ENCODE measurements around the gene SORBS1.
A peak's percentile ranks its signal among the peaks of the same experiment; 100 is the strongest.

The SORBS1 gene

GRCh38 chr10:95324436-95325268, 236.5 kb downstream of the SORBS1 start:
- no peak overlapping the region for H3K27ac ChIP-seq (ENCODE audit: low read depth in 2 of 2, low read length in 2 of 2)
- H3K9ac ChIP-seq (ENCODE audit: low read depth in 1 of 2, low read length in 2 of 2): no peak overlapping the region
- no peaks in the 10 kb centered on the region for H3K27me3 ChIP-seq (ENCODE audit: control insufficient read depth in 2 of 2, insufficient read depth in 2 of 2, low read length in 2 of 2)
- H3K4me3 ChIP-seq (ENCODE audit: low read length in 2 of 2): no peak overlapping the region
- H3K9me3 ChIP-seq (ENCODE audit: control insufficient read depth in 2 of 2, low read length in 2 of 2): no peaks in the 10 kb centered on the region
- no peaks in the 10 kb centered on the region for H3K36me3 ChIP-seq (ENCODE audit: control insufficient read depth in 2 of 2, insufficient read depth in 2 of 2, low read length in 2 of 2)
- no peaks in the 10 kb centered on the region for H3K4me1 ChIP-seq (ENCODE audit: control insufficient read depth in 2 of 2, insufficient read depth in 2 of 2, low read length in 2 of 2)

GRCh38 chr10:95321554-95322301, 239.4 kb downstream of the SORBS1 start:
- H3K27me3 ChIP-seq (ENCODE audit: control insufficient read depth in 2 of 2, insufficient read depth in 2 of 2, low read length in 2 of 2): no peaks in the 10 kb centered on the region
- H3K9me3 ChIP-seq (ENCODE audit: control insufficient read depth in 2 of 2, low read length in 2 of 2): no peaks in the 10 kb centered on the region
- H3K9ac ChIP-seq (ENCODE audit: low read depth in 1 of 2, low read length in 2 of 2): no peak overlapping the region
- no peaks in the 10 kb centered on the region for H3K36me3 ChIP-seq (ENCODE audit: control insufficient read depth in 2 of 2, insufficient read depth in 2 of 2, low read length in 2 of 2)
- H3K4me1 ChIP-seq (ENCODE audit: control insufficient read depth in 2 of 2, insufficient read depth in 2 of 2, low read length in 2 of 2): no peaks in the 10 kb centered on the region
- no peak overlapping the region for H3K4me3 ChIP-seq (ENCODE audit: low read length in 2 of 2)
- H3K27ac ChIP-seq (ENCODE audit: low read depth in 2 of 2, low read length in 2 of 2): no peak overlapping the region

- H3K4me3 ChIP-seq (ENCODE audit: low read length in 2 of 2): no peak overlapping the region
- H3K9ac ChIP-seq (ENCODE audit: low read depth in 1 of 2, low read length in 2 of 2): no peak overlapping the region
- no peaks in the 10 kb centered on the region for H3K4me1 ChIP-seq (ENCODE audit: control insufficient read depth in 2 of 2, insufficient read depth in 2 of 2, low read length in 2 of 2)
- H3K27me3 ChIP-seq (ENCODE audit: control insufficient read depth in 2 of 2, insufficient read depth in 2 of 2, low read length in 2 of 2): no peaks in the 10 kb centered on the region
- no peak overlapping the region for H3K27ac ChIP-seq (ENCODE audit: low read depth in 2 of 2, low read length in 2 of 2)
- H3K9me3 ChIP-seq (ENCODE audit: control insufficient read depth in 2 of 2, low read length in 2 of 2): no peaks in the 10 kb centered on the region
- peaks cover 0 to under 1% of the 10 kb centered on the region in 2 donors for H3K36me3 ChIP-seq (ENCODE audit: control insufficient read depth in 2 of 2, insufficient read depth in 2 of 2, low read length in 2 of 2)
Observed at GRCh38 chr10:95319239-95319638, 241.9 kb downstream of the SORBS1 start.

- peaks cover 0 to 3% of the 10 kb centered on the region in 2 donors for H3K27me3 ChIP-seq (ENCODE audit: control insufficient read depth in 2 of 2, insufficient read depth in 2 of 2, low read length in 2 of 2)
- peaks cover 1 to 3% of the 10 kb centered on the region in 2 donors for H3K4me1 ChIP-seq (ENCODE audit: control insufficient read depth in 2 of 2, insufficient read depth in 2 of 2, low read length in 2 of 2)
- H3K4me3 ChIP-seq (ENCODE audit: low read length in 2 of 2): no peak overlapping the region
- H3K9me3 ChIP-seq (ENCODE audit: control insufficient read depth in 2 of 2, low read length in 2 of 2): no peaks in the 10 kb centered on the region
- H3K9ac ChIP-seq (ENCODE audit: low read depth in 1 of 2, low read length in 2 of 2): no peak overlapping the region
- no peak overlapping the region for H3K27ac ChIP-seq (ENCODE audit: low read depth in 2 of 2, low read length in 2 of 2)
- H3K36me3 ChIP-seq (ENCODE audit: control insufficient read depth in 2 of 2, insufficient read depth in 2 of 2, low read length in 2 of 2): peaks cover 0 to 6% of the 10 kb centered on the region in 2 donors
Observed at GRCh38 chr10:95315509-95315908, 245.7 kb downstream of the SORBS1 start.

GRCh38 chr10:95314192-95314918, 246.8 kb downstream of the SORBS1 start:
- no peak overlapping the region for H3K27ac ChIP-seq (ENCODE audit: low read depth in 2 of 2, low read length in 2 of 2)
- H3K36me3 ChIP-seq (ENCODE audit: control insufficient read depth in 2 of 2, insufficient read depth in 2 of 2, low read length in 2 of 2): peaks cover 0 to 6% of the 10 kb centered on the region in 2 donors
- H3K27me3 ChIP-seq (ENCODE audit: control insufficient read depth in 2 of 2, insufficient read depth in 2 of 2, low read length in 2 of 2): peaks cover 0 to 3% of the 10 kb centered on the region in 2 donors
- H3K9ac ChIP-seq (ENCODE audit: low read depth in 1 of 2, low read length in 2 of 2): no peak overlapping the region
- H3K9me3 ChIP-seq (ENCODE audit: control insufficient read depth in 2 of 2, low read length in 2 of 2): no peaks in the 10 kb centered on the region
- H3K4me3 ChIP-seq (ENCODE audit: low read length in 2 of 2): no peak overlapping the region
- peaks cover 11 to 13% of the 10 kb centered on the region in 2 donors for H3K4me1 ChIP-seq (ENCODE audit: control insufficient read depth in 2 of 2, insufficient read depth in 2 of 2, low read length in 2 of 2)

GRCh38 chr10:95312986-95313495, 248.1 kb downstream of the SORBS1 start:
- Histone ChIP-seq H3K9me3 (ENCODE audit: control insufficient read depth in 2 of 2, low read length in 2 of 2) (no peaks in the 10 kb centered on the region), H3K4me1 (ENCODE audit: control insufficient read depth in 2 of 2, insufficient read depth in 2 of 2, low read length in 2 of 2) (peaks cover 13 to 20% of the 10 kb centered on the region in 2 donors)

GRCh38 chr10:95312257-95312656, 248.9 kb downstream of the SORBS1 start:
- H3K4me3 ChIP-seq (ENCODE audit: low read length in 2 of 2): no peak overlapping the region
- H3K9me3 ChIP-seq (ENCODE audit: control insufficient read depth in 2 of 2, low read length in 2 of 2): no peaks in the 10 kb centered on the region
- H3K27ac ChIP-seq (ENCODE audit: low read depth in 2 of 2, low read length in 2 of 2): no peak overlapping the region
- peaks cover 0 to 3% of the 10 kb centered on the region in 2 donors for H3K27me3 ChIP-seq (ENCODE audit: control insufficient read depth in 2 of 2, insufficient read depth in 2 of 2, low read length in 2 of 2)
- H3K9ac ChIP-seq (ENCODE audit: low read depth in 1 of 2, low read length in 2 of 2): no peak overlapping the region
- H3K4me1 ChIP-seq (ENCODE audit: control insufficient read depth in 2 of 2, insufficient read depth in 2 of 2, low read length in 2 of 2): peaks cover 13 to 20% of the 10 kb centered on the region in 2 donors
- peaks cover 0 to 6% of the 10 kb centered on the region in 2 donors for H3K36me3 ChIP-seq (ENCODE audit: control insufficient read depth in 2 of 2, insufficient read depth in 2 of 2, low read length in 2 of 2)

More at GRCh38 chr10:95312986-95313495, 248.1 kb downstream of the SORBS1 start:
- Histone ChIP-seq H3K27me3 (ENCODE audit: control insufficient read depth in 2 of 2, insufficient read depth in 2 of 2, low read length in 2 of 2) (peaks cover 0 to 3% of the 10 kb centered on the region in 2 donors), H3K4me3 (ENCODE audit: low read length in 2 of 2) (no peak overlapping the region), H3K27ac (ENCODE audit: low read depth in 2 of 2, low read length in 2 of 2) (no peak overlapping the region), H3K9ac (ENCODE audit: low read depth in 1 of 2, low read length in 2 of 2) (no peak overlapping the region), H3K36me3 (ENCODE audit: control insufficient read depth in 2 of 2, insufficient read depth in 2 of 2, low read length in 2 of 2) (peaks cover 0 to 6% of the 10 kb centered on the region in 2 donors)

GRCh38 chr10:95309958-95310357, 251.2 kb downstream of the SORBS1 start:
- Histone ChIP-seq H3K9ac (ENCODE audit: low read depth in 1 of 2, low read length in 2 of 2) (no peak overlapping the region), H3K4me3 (ENCODE audit: low read length in 2 of 2) (peak overlapping the region in 1 of 2 donors; percentile 45), H3K4me1 (ENCODE audit: control insufficient read depth in 2 of 2, insufficient read depth in 2 of 2, low read length in 2 of 2) (peaks cover 13 to 27% of the 10 kb centered on the region in 2 donors), H3K9me3 (ENCODE audit: control insufficient read depth in 2 of 2, low read length in 2 of 2) (no peaks in the 10 kb centered on the region), H3K27me3 (ENCODE audit: control insufficient read depth in 2 of 2, insufficient read depth in 2 of 2, low read length in 2 of 2) (peaks cover 0 to 3% of the 10 kb centered on the region in 2 donors), H3K36me3 (ENCODE audit: control insufficient read depth in 2 of 2, insufficient read depth in 2 of 2, low read length in 2 of 2) (peaks cover 0 to 6% of the 10 kb centered on the region in 2 donors), H3K27ac (ENCODE audit: low read depth in 2 of 2, low read length in 2 of 2) (peak overlapping the region; percentile 41 to 50)

GRCh38 chr10:95308389-95309302, 252.5 kb downstream of the SORBS1 start:
- Histone ChIP-seq H3K4me1 (ENCODE audit: control insufficient read depth in 2 of 2, insufficient read depth in 2 of 2, low read length in 2 of 2) (peaks cover 17 to 35% of the 10 kb centered on the region in 2 donors), H3K4me3 (ENCODE audit: low read length in 2 of 2) (peak overlapping the region in 1 of 2 donors; percentile 20), H3K9me3 (ENCODE audit: control insufficient read depth in 2 of 2, low read length in 2 of 2) (no peaks in the 10 kb centered on the region), H3K9ac (ENCODE audit: low read depth in 1 of 2, low read length in 2 of 2) (peak overlapping the region in 1 of 2 donors; percentile 53), H3K36me3 (ENCODE audit: control insufficient read depth in 2 of 2, insufficient read depth in 2 of 2, low read length in 2 of 2) (no peaks in the 10 kb centered on the region), H3K27me3 (ENCODE audit: control insufficient read depth in 2 of 2, insufficient read depth in 2 of 2, low read length in 2 of 2) (peaks cover 0 to 3% of the 10 kb centered on the region in 2 donors), H3K27ac (ENCODE audit: low read depth in 2 of 2, low read length in 2 of 2) (peak overlapping the region; percentile 57 to 68)

Data from mucosa of rectum (tissue), 2 donors.